NCI-H2196 treated with DMSO at 0.1 percent for 48 hours (cell line): ENCODE data around the gene DHX58.

Source experiments
- DNase-seq: peaks from one replicate; lab custom pipeline; 2025; ENCODE audit not compliant: unreplicated experiment; lab: John Stamatoyannopoulos, UW

DHX58 gene

GRCh38 chr17:42130310-42130936 lies 17.9 kb upstream of the DHX58 start:
- no peak for DNase-seq

- no peak for DNase-seq
These were observed 16.8 kb upstream of the DHX58 start for GRCh38 chr17:42129109-42129837.

GRCh38 chr17:42127414-42127813 lies 14.9 kb upstream of the DHX58 start:
- DNase-seq = no peak

- DNase-seq = no peak
These were observed 14.3 kb upstream of the DHX58 start for GRCh38 chr17:42126836-42127235.

- no peak for DNase-seq
These were observed 13.1 kb upstream of the DHX58 start for GRCh38 chr17:42125565-42125964.

- no peak for DNase-seq
These were observed 11.7 kb upstream of the DHX58 start for GRCh38 chr17:42124256-42124655.

GRCh38 chr17:42122371-42123303 lies 10.1 kb upstream of the DHX58 start, which contains the start of gene HSPB9:
HSPB9 (plus strand) TSS chr17:42122804; CDS start chr17:42122851, 47 bp downstream.
- no peak for DNase-seq

- no peak for DNase-seq
These were observed 8.6 kb upstream of the DHX58 start, which contains the start of gene KAT2A for GRCh38 chr17:42120770-42121769. KAT2A (minus strand) TSS chr17:42121367; CDS start chr17:42121304, 63 bp downstream.

GRCh38 chr17:42120161-42120769 lies 7.8 kb upstream of the DHX58 start:
- no peak for DNase-seq

- DNase-seq = no peak
These were observed 6.8 kb upstream of the DHX58 start for GRCh38 chr17:42119301-42119700.

GRCh38 chr17:42118545-42118944 lies 6.0 kb upstream of the DHX58 start:
- no peak for DNase-seq

GRCh38 chr17:42118126-42118510 lies 5.6 kb upstream of the DHX58 start:
- DNase-seq = no peak

GRCh38 chr17:42117397-42118125 lies 5.0 kb upstream of the DHX58 start:
- no peak for DNase-seq

GRCh38 chr17:42116705-42117396 lies 4.3 kb upstream of the DHX58 start:
- peak; percentile 43 for DNase-seq

- DNase-seq = no peak
These were observed 1.6 kb upstream of the DHX58 start for GRCh38 chr17:42114118-42114517.

GRCh38 chr17:42113293-42114069 lies 967 bp upstream of the DHX58 start:
- no peak for DNase-seq

- no peak for DNase-seq
These were observed 503 bp downstream of the DHX58 start for GRCh38 chr17:42111871-42112551.
